Stimulated activated memory B cell treated with anti-CD40 and anti-IgM and Interleukin-4, amounts not matched to agents 10 μg/mL and 1 μg/mL and 100 μg/mL, for 72 hours (primary cell): ENCODE results near the gene REM2.

Experiments used
- ATAC-seq: fragments of 150-1000 bp; cut with Tn5 transposase; 2 replicates; pipeline ENCODE4 v1.10.0; 2021
- H3K27ac Mint-ChIP-seq: one replicate; pipeline ENCODE4 v1.8.0; 2022; ENCODE audit warnings: mild to moderate bottlenecking, mixed read lengths
- H3K27me3 Mint-ChIP-seq: one replicate; pipeline ENCODE4 v1.8.0; 2022; ENCODE audit warnings: mixed read lengths
- H3K36me3 Mint-ChIP-seq: one replicate; pipeline ENCODE4 v1.8.0; 2022; ENCODE audit warnings: mixed read lengths
- H3K4me1 Mint-ChIP-seq: one replicate; pipeline ENCODE4 v1.8.0; 2022; ENCODE audit warnings: mixed read lengths
- H3K4me3 Mint-ChIP-seq: one replicate; pipeline ENCODE4 v1.8.0; 2022; ENCODE audit warnings: mild to moderate bottlenecking, moderate library complexity, mixed read lengths
- H3K9me3 Mint-ChIP-seq: one replicate; pipeline ENCODE4 v1.8.0; 2022; ENCODE audit warnings: mixed read lengths

Gene REM2

GRCh38 chr14:22883173-22883976 lies at the start of gene REM2:
Gene REM2 (plus strand): TSS chr14:22883222. CDS start chr14:22883288, 66 bp downstream.
- Mint-ChIP-seq H3K27me3 (no peaks in the 10 kb centered on the region), H3K36me3 (peaks cover 13% of the 10 kb centered on the region), H3K27ac (peak within 1 kb of the TSS; percentile 33), H3K4me3 (no peak within 1 kb of the TSS), H3K9me3 (no peaks in the 10 kb centered on the region), H3K4me1 (peaks cover 62% of the 10 kb centered on the region)
- ATAC-seq = no peak

GRCh38 chr14:22835505-22835904 lies 47.5 kb upstream of the REM2 start:
- no peak overlapping the region for H3K27ac Mint-ChIP-seq
- H3K36me3 Mint-ChIP-seq = peaks cover 25% of the 10 kb centered on the region
- no peaks in the 10 kb centered on the region for H3K9me3 Mint-ChIP-seq
- H3K4me3 Mint-ChIP-seq = no peak overlapping the region
- no peak for ATAC-seq
- H3K27me3 Mint-ChIP-seq = peaks cover 29% of the 10 kb centered on the region
- H3K4me1 Mint-ChIP-seq = peaks cover 28% of the 10 kb centered on the region

- ATAC-seq = no peak
- H3K9me3 Mint-ChIP-seq = no peaks in the 10 kb centered on the region
Observed at GRCh38 chr14:22836301-22837113, 46.5 kb upstream of the REM2 start, which contains the start of gene MMP14. Gene MMP14 (plus strand): TSS chr14:22836585. CDS start chr14:22836818, 233 bp downstream.

GRCh38 chr14:22837114-22837749 lies 45.8 kb upstream of the REM2 start:
- H3K4me3 Mint-ChIP-seq = peak overlapping the region; percentile 89
- peaks cover 29% of the 10 kb centered on the region for H3K27me3 Mint-ChIP-seq
- H3K27ac Mint-ChIP-seq = peak overlapping the region; percentile 88
- H3K4me1 Mint-ChIP-seq = peaks cover 19% of the 10 kb centered on the region
- ATAC-seq = peak; percentile 35
- no peaks in the 10 kb centered on the region for H3K9me3 Mint-ChIP-seq
- peaks cover 19% of the 10 kb centered on the region for H3K36me3 Mint-ChIP-seq

More at GRCh38 chr14:22836301-22837113, 46.5 kb upstream of the REM2 start, which contains the start of gene MMP14:
- Mint-ChIP-seq H3K4me1 (peaks cover 22% of the 10 kb centered on the region), H3K27ac (peak within 1 kb of the TSS; percentile 88), H3K4me3 (peak within 1 kb of the TSS; percentile 89), H3K27me3 (peaks cover 29% of the 10 kb centered on the region), H3K36me3 (peaks cover 25% of the 10 kb centered on the region)

- H3K4me3 Mint-ChIP-seq = peak overlapping the region; percentile 89
- ATAC-seq = no peak
Observed at GRCh38 chr14:22837750-22838538, 45.1 kb upstream of the REM2 start.

GRCh38 chr14:22838631-22839041 lies 44.4 kb upstream of the REM2 start:
- no peak overlapping the region for H3K27ac Mint-ChIP-seq
- H3K27me3 Mint-ChIP-seq = peaks cover 29% of the 10 kb centered on the region

More at GRCh38 chr14:22837750-22838538, 45.1 kb upstream of the REM2 start:
- H3K27ac Mint-ChIP-seq = peak overlapping the region; percentile 88
- H3K4me1 Mint-ChIP-seq = peaks cover 19% of the 10 kb centered on the region
- no peaks in the 10 kb centered on the region for H3K9me3 Mint-ChIP-seq
- H3K36me3 Mint-ChIP-seq = peaks cover 18% of the 10 kb centered on the region
- H3K27me3 Mint-ChIP-seq = peaks cover 29% of the 10 kb centered on the region

GRCh38 chr14:22839159-22839779 lies 43.8 kb upstream of the REM2 start:
- Mint-ChIP-seq H3K27me3 (peaks cover 29% of the 10 kb centered on the region), H3K36me3 (peaks cover 18% of the 10 kb centered on the region), H3K9me3 (no peaks in the 10 kb centered on the region), H3K4me1 (peaks cover 19% of the 10 kb centered on the region), H3K4me3 (no peak overlapping the region), H3K27ac (no peak overlapping the region)
- no peak for ATAC-seq

More at GRCh38 chr14:22838631-22839041, 44.4 kb upstream of the REM2 start:
- H3K4me3 Mint-ChIP-seq = no peak overlapping the region
- peaks cover 18% of the 10 kb centered on the region for H3K36me3 Mint-ChIP-seq
- no peak for ATAC-seq
- no peaks in the 10 kb centered on the region for H3K9me3 Mint-ChIP-seq
- peaks cover 19% of the 10 kb centered on the region for H3K4me1 Mint-ChIP-seq

GRCh38 chr14:22841311-22841710 lies 41.7 kb upstream of the REM2 start:
- Mint-ChIP-seq H3K9me3 (no peaks in the 10 kb centered on the region), H3K4me1 (peaks cover 16% of the 10 kb centered on the region)

GRCh38 chr14:22841769-22842168 lies 41.3 kb upstream of the REM2 start:
- Mint-ChIP-seq H3K27me3 (peaks cover 49% of the 10 kb centered on the region), H3K36me3 (peaks cover 6% of the 10 kb centered on the region), H3K9me3 (no peaks in the 10 kb centered on the region), H3K4me1 (peaks cover 16% of the 10 kb centered on the region), H3K27ac (no peak overlapping the region), H3K4me3 (no peak overlapping the region)
- ATAC-seq = no peak

More at GRCh38 chr14:22841311-22841710, 41.7 kb upstream of the REM2 start:
- Mint-ChIP-seq H3K36me3 (peaks cover 6% of the 10 kb centered on the region), H3K27me3 (peaks cover 46% of the 10 kb centered on the region), H3K4me3 (no peak overlapping the region), H3K27ac (no peak overlapping the region)
- ATAC-seq = no peak

GRCh38 chr14:22842211-22843122 lies 40.6 kb upstream of the REM2 start:
- no peaks in the 10 kb centered on the region for H3K36me3 Mint-ChIP-seq
- no peak overlapping the region for H3K4me3 Mint-ChIP-seq
- ATAC-seq = no peak
- H3K9me3 Mint-ChIP-seq = no peaks in the 10 kb centered on the region
- peaks cover 11% of the 10 kb centered on the region for H3K4me1 Mint-ChIP-seq
- peaks cover 45% of the 10 kb centered on the region for H3K27me3 Mint-ChIP-seq
- H3K27ac Mint-ChIP-seq = no peak overlapping the region

- Mint-ChIP-seq H3K36me3 (no peaks in the 10 kb centered on the region), H3K27ac (no peak overlapping the region), H3K4me3 (no peak overlapping the region), H3K27me3 (peaks cover 37% of the 10 kb centered on the region), H3K4me1 (peaks cover 13% of the 10 kb centered on the region), H3K9me3 (no peaks in the 10 kb centered on the region)
- ATAC-seq = no peak
Observed at GRCh38 chr14:22843123-22843925, 39.7 kb upstream of the REM2 start.

- Mint-ChIP-seq H3K27ac (no peak overlapping the region), H3K4me3 (no peak overlapping the region), H3K36me3 (no peaks in the 10 kb centered on the region), H3K9me3 (no peaks in the 10 kb centered on the region), H3K27me3 (peaks cover 25% of the 10 kb centered on the region), H3K4me1 (peaks cover 19% of the 10 kb centered on the region)
- no peak for ATAC-seq
Observed at GRCh38 chr14:22844221-22845102, 38.6 kb upstream of the REM2 start.
